MV-4-11 (cell line): Measurements from ENCODE around the gene EFNA3.

Source experiments
- DNase-seq: peaks from one replicate; lab custom pipeline; 2025; lab: John Stamatoyannopoulos, UW

The EFNA3 gene

DNA sequence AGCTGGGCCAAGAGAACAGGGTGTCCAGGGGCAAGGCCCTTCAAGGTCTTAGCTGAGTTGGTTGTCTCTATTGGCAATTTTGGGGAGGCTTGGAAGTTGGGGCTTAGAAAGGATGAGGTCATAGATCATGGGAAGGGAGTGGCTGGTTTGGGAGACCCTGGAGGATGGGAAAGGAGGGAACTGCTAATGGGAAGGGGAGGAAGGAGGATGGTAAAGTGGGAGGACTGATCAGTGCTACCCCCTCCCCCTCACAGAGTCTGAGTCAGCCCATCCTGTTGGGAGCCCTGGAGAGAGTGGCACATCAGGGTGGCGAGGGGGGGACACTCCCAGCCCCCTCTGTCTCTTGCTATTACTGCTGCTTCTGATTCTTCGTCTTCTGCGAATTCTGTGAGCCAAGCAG, 10.0 kb upstream of the EFNA3 start:
- no peak for DNase-seq

DNA sequence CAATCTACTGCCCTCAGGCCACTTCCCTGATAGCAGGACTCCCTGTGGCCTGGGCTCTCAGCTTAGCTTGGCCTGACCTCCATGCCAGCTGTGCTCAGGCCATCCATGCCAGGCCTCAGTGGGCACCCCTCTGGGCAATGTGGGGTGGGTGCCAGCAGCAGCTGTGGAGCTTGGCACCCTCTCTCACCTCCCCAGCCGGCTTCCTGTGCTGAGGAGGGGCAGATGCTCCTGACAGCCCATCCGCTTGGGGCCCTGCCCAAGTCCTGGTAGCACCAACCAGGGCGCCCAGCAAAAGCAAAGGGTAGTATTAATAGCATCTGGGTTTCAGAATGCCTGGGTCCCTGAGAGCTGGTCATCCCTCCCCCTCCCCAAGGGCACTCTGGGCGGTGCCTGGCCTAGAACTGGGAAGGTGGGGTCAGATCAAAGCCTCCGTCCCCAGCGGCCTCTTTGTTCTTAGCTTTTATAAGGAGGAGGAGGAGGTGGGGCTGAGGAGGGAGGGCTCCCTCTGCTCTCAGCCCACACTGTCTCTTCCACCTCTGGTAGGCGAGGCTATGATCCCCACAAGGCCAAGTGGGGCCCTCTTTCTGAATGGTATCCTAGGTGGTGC, 9.0 kb upstream of the EFNA3 start:
- no peak for DNase-seq

DNA sequence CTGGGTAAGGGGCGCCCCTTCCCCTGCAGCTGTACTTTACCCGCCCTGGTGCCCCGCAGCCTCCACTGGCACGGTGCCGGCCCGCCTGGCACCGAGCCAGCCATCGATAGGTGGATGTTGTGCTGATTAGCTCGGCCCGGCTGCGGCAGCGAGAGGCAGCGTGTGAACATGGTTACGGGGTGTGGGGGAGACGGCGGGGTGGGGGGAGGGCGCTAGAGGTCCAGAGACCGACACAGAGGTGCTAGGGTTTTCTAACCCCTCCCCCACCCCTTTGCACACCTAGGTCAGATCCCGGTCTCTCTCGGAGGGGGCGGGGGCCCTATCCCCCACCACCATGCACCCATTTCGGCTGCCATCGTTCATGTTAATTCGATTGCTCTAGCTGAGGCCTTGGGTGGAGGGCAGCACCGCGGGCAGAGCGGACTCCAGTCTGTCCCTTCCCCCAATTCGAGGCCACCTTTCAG, 8.4 kb upstream of the EFNA3 start:
- no peak for DNase-seq

DNA sequence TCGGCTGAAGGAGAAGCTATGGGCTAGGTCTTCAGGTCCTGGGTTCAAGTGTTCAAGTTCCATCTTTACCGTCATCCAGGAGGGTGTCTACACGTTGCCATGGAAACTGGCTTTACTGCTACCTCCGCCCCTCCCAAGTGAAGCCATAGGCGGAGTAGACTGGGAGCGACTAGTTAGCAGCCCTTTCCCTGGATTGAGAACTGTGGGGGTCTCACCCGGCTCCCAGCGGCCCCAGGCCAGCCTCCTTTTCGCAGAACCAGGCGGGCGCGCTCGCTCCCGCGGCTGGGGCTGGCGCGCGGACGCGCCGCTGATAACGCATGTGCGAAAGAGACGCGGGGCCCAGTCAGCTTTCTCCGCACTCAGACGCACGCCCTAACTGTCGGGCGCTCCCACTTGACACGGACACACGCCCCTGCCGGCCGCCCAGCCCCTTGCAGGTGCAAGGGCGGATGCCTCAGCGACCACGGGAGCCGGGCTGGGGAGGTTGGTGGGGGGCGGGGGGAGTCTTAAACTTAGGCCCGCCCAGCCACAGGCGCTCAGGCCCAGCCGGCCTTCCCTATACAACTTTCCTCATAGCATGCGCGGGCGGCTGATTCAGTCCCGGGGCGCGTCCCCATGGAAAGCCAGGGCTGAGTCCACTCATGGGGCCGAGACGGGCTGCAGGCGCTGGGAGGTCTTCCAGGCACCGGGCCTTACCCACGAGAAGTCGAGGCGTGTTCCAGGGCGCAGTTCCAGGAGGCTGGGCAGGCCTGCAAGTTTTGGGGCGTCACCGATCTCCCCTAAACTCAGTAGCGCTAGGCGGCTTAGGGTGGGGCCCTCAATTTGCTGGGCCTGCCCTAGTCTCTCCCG, 7.7 kb upstream of the EFNA3 start:
- DNase-seq, result peak; percentile 71

DNA sequence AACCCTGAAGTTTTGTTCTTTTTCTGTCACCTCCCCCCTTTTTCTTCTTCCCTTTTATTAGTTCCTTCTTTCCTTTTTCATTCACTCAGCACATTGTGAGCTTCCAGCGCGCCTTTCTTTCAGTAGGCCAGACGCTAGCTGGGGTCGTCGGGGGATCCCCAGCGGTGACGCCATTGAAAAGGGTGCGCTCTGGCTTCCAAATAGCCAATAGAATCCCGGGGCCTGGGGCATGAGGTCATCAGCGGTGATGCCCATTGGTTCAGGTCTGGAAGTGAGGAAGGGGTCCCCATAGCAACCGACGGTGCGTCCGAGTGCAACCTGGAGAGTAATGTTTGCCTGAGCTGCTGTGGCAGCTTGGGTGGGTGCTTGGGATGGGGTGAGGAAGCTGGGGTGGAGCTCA, 6.9 kb upstream of the EFNA3 start:
- DNase-seq, result peak; percentile 44

DNA sequence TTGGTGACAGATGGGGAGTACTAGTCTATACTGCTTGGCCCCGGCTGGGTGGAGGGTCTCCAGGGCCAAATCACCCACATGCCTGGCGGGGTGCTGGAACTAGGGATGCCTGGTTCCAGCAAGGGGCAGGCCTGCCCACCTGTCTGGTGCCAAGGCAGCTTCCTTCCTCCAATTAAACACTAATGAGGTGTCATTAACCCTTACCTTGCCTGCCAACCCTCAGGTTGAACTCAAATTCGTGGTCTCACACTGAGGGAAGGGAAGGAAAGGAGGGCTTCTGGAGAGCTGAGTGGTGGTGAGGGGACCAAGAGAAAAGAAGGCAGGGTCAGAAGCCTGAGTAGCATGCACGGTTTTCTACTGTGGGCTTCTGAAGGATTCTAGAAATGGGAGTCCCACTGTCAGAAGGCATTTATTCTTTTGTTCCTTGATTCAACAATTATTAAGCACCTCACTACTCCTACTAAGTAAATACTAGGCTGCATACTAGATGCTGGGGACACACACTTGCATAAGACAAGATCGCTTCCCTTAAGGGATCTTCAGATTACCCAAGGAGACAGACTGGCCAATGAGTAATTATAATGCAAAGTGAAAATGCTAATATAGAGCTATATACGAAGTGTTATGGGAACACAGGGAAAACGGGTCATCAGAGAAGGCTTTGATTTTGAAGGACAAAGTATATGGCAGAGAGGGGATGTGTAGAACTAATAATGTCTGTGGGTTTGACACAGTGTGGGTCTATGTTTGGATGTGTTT, 5.9 kb upstream of the EFNA3 start:
- no peak for DNase-seq

DNA sequence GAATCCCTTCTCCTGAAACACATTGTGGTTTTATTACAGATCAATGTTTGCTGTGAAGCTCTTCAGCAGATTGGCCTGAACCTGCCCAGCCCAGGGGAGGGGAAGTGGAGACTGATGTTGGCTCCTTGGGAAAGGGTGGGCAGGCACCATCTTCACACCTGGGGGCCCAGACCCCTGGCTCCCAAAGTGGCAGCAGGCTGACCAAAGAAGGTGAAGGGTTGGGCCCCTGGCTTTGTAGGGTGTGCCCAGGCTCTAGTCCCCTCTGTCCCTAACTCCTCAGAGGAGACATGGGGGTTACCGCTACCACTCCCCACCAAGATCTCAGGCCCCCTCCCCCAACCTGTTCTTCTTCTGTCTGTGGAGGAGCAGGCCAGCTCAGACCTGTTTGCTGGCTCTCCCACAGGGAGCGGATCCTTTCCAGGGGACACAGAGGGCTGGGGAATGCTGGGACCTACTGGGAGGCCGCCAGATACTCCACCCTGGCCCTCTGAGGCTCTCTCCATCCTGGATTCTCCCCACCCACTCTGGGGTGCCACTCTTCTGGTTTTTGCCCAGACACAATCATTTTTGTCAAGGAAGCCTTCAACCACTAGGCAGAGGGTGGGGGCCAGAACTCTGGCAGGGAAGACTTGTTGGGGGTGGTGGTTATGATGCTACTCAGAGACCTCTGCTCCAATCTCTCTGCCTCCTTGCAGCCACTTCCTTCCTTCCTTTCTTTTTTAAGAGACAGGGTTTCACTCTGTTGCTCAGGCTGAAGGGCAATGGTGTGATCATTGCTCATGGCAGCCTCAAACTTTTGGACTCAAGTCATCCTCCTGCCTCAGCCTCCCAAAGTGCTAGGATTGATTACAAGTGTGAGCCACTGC, 5.0 kb upstream of the EFNA3 start:
- no peak for DNase-seq

DNA sequence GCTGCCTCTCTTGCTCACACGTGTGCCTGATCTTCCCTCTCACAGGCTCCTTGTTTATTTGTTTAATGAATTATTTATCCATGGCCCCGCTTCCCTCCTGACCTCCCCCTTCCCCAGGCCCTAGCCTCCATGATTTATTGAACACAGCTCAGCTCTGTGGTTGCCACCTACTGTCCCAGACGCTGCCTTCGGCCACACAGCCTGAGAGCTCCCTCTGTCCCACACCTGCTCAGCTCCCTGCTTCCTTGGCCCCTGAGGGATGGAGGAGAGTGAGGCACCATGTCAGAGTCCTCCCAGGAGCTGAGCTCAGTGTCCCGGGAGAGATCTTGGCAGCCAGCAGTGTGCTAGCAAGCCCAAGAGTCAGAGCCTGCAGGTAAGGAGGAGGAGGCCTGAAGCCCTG, 3.1 kb upstream of the EFNA3 start:
- DNase-seq, result no peak

DNA sequence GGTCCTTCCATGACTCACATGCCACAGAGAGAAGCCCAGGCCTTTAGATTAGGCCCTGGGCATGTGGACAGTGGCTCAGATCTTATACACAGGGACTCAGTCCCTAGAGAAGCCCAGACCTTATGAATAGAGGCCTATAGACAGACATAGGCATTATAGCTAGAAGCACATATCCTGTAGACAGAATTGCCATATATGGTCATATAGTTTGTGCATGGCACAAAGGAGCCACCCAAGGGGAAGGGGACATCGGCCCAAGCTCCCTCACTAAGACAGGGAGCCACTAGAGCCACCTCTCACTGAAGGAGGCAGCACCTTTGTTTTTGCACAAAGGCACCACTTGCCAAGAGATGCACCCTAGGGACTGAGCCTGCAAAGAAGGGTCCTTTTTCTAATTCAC, 2.3 kb upstream of the EFNA3 start:
- no peak for DNase-seq

DNA sequence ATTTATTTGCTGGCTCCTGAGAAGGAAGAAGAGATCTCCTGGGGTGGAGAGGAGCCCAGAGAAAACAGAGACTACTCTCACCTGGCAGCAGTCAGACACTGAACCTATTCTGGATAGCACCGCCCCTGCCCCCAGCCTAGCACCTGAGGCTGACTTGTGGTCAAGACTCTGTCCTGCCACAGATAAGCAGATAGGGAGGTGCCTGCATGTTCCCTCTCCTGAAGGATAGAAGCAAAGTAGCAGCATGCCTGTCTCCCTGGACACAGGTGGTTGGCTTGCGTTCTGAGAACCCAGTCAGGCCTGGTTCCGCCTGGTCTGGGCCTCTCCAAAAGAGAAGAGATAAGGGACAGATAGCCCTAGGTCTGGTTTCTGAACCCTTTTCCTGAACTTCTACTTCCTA, 1.3 kb upstream of the EFNA3 start:
- DNase-seq, result no peak

DNA sequence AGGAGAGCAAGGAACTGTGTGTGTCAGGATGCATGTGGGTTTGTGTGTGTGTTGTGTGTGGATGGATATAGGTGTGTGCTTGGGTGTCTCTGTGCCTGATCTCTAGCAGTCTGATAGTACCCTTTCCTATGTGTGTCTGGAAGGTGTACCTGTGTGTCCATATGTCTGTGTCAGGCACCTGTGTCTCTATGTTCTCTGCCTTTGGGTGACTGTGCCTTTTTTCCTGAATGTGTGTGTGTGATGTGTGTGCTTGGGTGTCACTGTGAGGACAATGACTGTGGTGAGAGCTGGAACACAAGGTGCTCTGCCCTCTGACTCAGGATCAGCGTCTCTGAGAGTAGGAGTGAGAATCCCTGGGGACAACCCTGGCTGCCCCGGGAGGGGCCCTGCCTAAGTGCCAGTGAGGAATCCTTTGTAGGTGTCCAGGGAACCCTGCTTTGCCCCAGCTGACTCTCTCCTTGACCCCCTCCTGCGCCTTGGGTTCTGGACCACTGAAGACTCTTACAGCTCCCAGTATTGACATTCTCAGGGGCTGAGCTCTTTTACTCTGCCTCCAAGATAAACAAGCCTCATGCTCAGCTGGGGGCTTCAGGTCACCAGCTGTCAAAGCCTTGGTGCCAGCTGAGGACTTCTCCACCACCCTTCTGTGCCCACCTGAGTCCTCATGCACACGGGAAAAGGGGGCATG, 735 bp upstream of the EFNA3 start:
- no peak for DNase-seq

DNA sequence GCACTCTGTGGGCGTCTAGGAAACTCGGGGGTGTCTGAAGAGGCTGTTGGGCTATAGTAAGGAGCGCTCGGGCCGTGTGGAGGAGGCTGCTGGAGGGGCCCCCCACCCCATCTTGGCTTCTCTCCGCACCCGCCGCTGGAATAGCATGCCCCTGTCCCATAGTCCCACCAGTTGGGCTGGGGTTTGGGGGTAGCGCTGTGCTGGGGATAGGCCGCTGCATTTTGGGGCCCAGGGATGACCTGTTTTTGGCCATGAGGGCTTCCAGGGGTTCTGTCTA, 511 bp downstream of the EFNA3 start:
- no peak for DNase-seq

DNA sequence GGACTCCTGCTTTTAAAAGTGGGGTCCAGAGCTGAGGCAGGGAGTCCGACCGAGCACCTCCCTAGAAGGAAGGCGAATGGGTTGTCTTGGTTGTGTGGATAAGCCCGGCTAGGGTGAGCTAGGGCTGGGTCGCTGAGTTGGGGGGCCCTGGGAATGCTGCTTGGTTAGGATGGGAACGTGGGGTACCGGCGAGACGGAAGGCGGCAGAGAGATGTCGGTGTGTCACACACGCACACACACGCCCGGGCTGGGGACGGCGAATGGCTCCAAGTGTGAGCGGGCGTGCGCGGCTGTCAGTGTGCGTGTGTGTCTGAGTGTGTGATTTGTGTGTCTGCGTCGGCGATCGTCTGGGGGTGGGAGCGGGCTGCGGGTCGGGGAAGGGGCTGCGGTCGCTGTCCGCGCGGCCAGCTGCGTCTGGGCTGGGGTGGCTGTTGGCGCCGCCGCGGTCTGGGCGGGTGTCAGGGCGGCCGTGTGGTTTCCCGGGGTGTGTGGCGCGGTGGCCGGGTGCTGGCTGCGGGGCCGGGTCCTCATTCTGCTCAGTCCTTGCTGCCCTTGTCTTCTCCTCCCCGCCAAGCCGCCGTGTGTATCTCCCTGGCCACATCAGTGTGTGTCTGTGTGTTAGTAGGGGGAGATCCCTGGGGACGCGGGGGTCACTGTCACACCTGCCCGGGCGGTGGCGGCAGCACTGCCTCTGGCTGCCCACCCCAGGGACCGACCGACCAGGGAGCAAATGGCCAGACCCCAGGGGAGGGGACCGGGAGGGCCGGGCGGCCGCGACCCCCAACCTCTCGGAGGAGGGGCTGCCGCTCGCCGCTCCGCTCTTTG, 1.1 kb downstream of the EFNA3 start:
- no peak for DNase-seq

DNA sequence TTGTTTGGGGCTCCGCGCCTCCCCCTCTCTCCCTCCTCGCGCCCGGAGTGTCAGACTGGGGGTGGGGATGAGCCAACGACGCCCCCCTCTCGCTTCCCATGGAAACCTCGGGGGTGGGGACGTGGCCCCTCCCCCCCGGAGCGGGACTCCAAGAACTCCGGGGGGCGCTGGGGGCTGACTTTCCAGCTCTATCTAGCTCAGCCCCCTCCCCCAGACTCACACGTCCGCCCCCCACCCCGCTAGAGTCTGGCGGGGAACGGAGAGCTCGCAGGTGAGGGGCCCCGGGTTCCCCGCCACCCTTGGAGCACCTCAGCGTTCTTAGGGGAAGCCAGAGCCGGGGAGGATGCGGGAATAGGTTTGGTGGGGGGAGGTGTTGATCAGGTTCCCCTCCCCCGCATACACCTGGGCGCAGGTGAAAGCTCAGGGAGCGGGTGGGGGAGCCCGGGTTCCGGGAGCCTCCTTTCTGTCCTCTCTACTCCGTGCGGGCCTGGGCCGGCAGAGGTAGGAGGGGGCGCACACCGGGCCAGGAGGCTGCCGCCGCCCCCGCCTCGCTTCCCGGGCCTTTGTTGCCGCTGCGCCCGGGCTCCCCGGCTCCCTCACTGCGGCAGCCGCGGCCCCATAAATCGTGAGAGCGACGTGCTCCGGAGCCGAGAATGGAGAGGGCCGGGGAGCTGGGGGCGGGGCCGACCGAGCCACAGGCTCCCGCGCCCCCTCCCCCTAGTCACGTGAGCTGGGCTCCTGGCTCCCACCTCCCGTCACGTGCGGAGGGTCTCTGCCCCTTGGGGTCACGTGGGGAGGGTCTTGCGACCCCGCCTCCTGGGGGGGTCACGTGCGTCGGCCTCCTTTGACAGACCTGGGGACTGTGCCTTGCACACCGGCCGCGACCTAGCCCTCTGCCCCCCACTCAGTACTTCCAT, 1.9 kb downstream of the EFNA3 start:
- no peak for DNase-seq

DNA sequence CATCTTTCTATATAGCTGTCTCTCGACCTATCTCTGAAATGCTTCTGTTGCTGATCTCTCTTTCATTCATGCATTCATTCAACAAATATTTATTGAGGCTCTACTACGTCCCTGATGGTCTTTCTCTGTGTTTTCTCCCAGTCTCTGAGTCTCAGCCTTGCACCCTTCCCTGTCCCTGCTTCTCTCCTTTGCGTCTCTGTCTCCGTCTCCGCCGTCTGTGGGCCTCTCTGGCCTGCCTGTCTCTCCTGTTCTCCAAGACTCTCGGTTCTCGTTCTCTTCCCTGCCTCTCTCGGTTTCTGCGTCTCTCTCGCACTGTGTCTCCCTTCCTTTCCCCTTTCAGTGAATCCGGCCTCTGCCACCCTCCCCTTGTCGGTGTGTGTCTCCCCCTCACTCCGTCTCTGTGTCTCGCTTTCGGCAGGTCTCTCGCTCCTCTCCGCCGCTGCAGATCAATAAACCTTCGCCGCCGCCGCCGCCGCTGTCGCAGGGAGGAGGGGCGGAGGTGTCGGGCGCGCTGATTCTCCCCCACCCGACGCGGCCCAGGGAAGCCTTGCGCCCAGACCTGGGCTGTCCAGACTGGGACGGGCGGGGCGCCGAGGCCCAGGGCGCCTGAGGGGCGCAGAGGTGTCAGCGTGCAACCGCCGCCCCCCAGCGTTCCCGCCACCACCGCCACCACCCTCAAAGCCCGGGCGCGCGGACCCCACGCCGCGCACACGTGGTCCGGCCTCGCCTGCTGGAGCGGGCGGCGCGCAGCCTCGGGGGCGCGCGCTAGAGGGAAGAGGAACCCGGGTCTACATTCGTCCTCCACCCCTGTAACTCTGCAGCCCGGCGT, 3.0 kb downstream of the EFNA3 start:
- no peak for DNase-seq

DNA sequence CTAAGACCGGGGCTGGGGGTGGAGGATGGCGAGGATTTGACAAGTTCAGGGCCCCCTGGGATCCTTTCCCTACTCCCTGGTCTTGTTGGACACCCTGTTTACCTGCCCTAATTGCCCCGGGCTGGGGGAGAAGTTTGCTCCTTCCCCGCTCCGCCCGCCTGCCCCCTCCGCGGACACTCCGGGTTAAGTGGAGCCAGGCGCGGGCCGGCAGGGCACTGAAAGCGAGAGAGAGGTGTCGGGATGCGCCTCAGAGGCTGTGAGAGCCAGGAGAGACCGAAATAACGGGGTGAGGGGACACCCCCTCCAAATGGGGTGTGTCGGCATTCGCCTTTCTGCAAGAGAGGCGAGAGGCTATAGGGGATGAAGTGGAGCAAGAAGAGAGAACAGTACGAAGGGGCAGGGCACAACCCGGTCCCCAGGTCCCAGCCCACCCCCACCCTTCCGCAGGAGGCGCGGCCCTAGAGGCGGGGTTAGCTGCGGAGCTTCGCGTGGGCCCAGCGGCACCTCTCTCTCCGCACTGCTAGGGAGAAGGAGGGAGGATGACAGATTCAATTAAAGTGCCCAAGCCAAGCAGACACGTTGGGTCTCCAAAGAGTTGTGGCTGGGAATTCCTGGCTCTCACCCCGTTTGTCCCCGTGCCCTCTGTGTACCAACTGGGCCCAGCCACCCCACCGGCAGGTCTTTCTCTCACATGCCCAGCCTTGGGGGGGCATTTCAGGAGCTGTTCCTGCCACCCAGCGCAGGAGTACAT, 3.8 kb downstream of the EFNA3 start:
- no peak for DNase-seq

DNA sequence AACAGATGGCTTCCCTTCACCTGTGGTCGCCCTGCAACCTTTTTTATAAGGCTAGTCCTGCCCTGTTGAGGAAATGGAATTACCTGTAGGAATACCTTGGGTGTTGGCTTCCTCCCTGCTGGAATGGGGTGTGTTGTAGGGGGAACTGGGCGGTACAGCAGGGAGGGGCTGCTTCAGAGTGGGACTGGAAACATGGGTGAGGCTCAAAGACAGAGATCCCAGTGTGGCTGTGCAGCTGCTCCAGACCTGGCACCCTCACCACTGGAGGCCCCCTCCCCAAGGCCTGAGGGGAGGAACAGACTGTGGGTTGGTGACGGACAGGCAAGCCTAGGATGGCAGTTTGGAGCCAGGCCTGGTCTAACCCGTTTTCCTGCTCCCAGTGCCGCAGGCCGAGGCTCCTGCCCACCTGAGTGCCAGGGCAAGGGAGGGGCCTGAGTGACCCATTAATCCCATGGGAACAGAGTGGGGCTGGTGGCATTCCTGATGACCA, 4.5 kb downstream of the EFNA3 start:
- DNase-seq, result no peak
